T-cell (primary cell): ENCODE results near the gene COL23A1. TPM values are rescaled to one million over a fixed set of nuclear protein-coding genes. Genes with fewer than 3 reads are reported as not detected.

ENCODE experiments used
- ATAC-seq, 4 experiments: fragments of 200-7000 bp in 3 of 4; fragments of 150-1000 bp in 1 of 4; cut with Tn5 transposase; replicated peaks in 1 of 4; 1 replicate in 3 of 4; 2 replicates in 1 of 4; pipeline ENCODE4 v1.10.0; 2021; ENCODE audit warnings: moderate library complexity in 3 of 4, mild to moderate bottlenecking in 2 of 4, moderate number of reproducible peaks in 1 of 4
- CTCF ChIA-PET, 2 donors: fragments of 300-600 bp; sonication (Branson Sonifier 250); formaldehyde crosslinking; loops; one replicate each; lab custom pipeline; 2022; ENCODE audit warnings: antibody characterized with exemption in 2 of 2; lab: Charles Lee
- POLR2A ChIA-PET, 2 donors: fragments of 300-600 bp; sonication (Branson Sonifier 250); formaldehyde crosslinking; loops; one replicate each; lab custom pipeline; 2022; ENCODE audit warnings: antibody characterized with exemption in 2 of 2; lab: Charles Lee
- DNase-seq, 35 experiments: peaks; one replicate each; pipeline versions ENCODE4 v3.0.0 to v3.0.0-alpha.2; 2013 to 2023
- H3K27ac ChIP-seq: one replicate; pipeline ENCODE4 v1.5.1; 2013; ENCODE audit warnings: low read length
- H3K27me3 ChIP-seq, 2 experiments: replicated peaks in 1 of 2; 1 replicate in 1 of 2; 2 replicates in 1 of 2; pipeline versions ENCODE4 v1.6.1 to v1.7.0; 2013; ENCODE audit warnings: low read length in 1 of 2, mixed read lengths in 1 of 2; ENCODE audit not compliant: control insufficient read depth in 2 of 2, insufficient read depth in 2 of 2; ENCODE audit errors: extremely low read depth in 1 of 2
- H3K36me3 ChIP-seq, 2 donors: 1 replicate in 1 of 2; 2 replicates in 1 of 2; pipeline versions ENCODE4 v1.6.1 to v1.7.0; 2013; ENCODE audit warnings: low read length in 1 of 2; ENCODE audit not compliant: control insufficient read depth in 2 of 2, insufficient read depth in 1 of 2; ENCODE audit errors: extremely low read depth in 1 of 2
- H3K4me1 ChIP-seq, 2 experiments: 1 replicate in 1 of 2; 2 replicates in 1 of 2; pipeline versions ENCODE4 v1.6.1 to v1.7.0; 2013; ENCODE audit warnings: low read length in 2 of 2, mixed read lengths in 1 of 2; ENCODE audit not compliant: insufficient read depth in 2 of 2, control insufficient read depth in 1 of 2; ENCODE audit errors: extremely low read depth in 1 of 2
- H3K4me3 ChIP-seq, 2 donors: 1 replicate in 1 of 2; 2 replicates in 1 of 2; pipeline versions ENCODE4 v1.5.1 to v1.7.0; 2013; ENCODE audit warnings: mild to moderate bottlenecking in 2 of 2, low read length in 1 of 2, moderate library complexity in 1 of 2; ENCODE audit not compliant: control insufficient read depth in 1 of 2; ENCODE audit errors: extremely low read depth in 1 of 2
- H3K9me3 ChIP-seq: 2 replicates; pipeline ENCODE4 v1.7.0; 2013
- H3K27ac Mint-ChIP-seq, 2 donors: one replicate each; pipeline ENCODE4 v1.8.0; 2020 to 2021; ENCODE audit warnings: mild to moderate bottlenecking in 2 of 2, mixed read lengths in 2 of 2
- H3K27me3 Mint-ChIP-seq, 2 donors: one replicate each; pipeline ENCODE4 v1.8.0; 2021 to 2022; ENCODE audit warnings: mixed read lengths in 2 of 2
- H3K36me3 Mint-ChIP-seq: one replicate; pipeline ENCODE4 v1.8.0; 2021; ENCODE audit warnings: mixed read lengths
- H3K4me1 Mint-ChIP-seq, 3 donors: one replicate each; pipeline ENCODE4 v1.8.0; 2020 to 2022; ENCODE audit warnings: mixed read lengths in 3 of 3, mild to moderate bottlenecking in 1 of 3
- H3K4me3 Mint-ChIP-seq, 3 donors: one replicate each; pipeline ENCODE4 v1.8.0; 2020 to 2022; ENCODE audit warnings: mild to moderate bottlenecking in 3 of 3, mixed read lengths in 3 of 3, moderate library complexity in 3 of 3
- H3K9me3 Mint-ChIP-seq, 3 donors: one replicate each; pipeline ENCODE4 v1.8.0; 2020 to 2022; ENCODE audit warnings: mixed read lengths in 3 of 3
- WGBS: methylation state at CpG from one replicate; pipeline ENCODE4 v1.1.5; 2013; ENCODE audit warnings: missing lambda C conversion rate; ENCODE audit not compliant: insufficient coverage; 5-methylcytosine and 5-hydroxymethylcytosine counted together
- total RNA-seq, 35 experiments: library from RNA in 6 of 35; stranded (reverse) in 6 of 35; fragments of 120-200 nt in 1 of 35; gene quantifications; one replicate each; pipeline versions ENCODE4 v1.2.1 to v1.2.4 and lab custom pipeline; 2013 to 2026

The COL23A1 gene
- total RNA-seq, 5 donors from 2014 or later (not counting 1 experiment from before 2014, with no cell fraction given), result 0.07 to 0.13 TPM; not detected in 3

DNA sequence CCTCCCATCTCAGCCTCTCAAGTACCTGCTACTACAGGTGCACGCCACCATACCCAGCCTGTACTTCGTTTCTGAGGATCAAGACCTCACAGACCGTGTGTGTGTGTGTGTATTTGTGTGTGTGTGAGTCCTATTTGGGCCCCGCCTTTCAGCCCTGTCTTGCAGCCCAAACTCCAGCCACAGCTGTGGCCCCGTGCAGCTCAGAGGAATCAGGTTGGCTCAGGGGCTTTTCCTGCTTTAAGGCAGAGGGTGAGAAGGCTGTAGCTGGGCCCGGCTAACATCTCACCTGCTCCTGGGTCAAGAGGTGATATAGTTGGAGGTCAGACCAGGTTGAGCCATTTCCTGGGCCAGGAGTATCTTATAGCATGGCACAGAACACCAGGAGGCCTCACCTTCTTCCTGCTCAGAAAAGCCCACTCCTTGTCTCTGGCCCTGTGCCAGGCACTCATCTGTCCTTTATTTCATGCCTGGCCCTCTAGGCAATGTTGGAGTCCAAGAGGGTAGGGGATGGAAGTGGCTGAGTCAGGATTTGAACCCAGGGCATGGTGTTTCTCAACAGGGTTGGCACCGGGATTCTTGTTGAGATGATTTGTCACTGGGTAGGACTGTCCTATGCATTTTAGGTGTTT lies 356.0 kb downstream of the COL23A1 start:
- peaks cover 19 to 89% of the 10 kb centered on the region in 2 experiments for H3K4me1 ChIP-seq
- no peaks in the 10 kb centered on the region for H3K27me3 ChIP-seq
- H3K4me3 ChIP-seq, result no peak overlapping the region
- ChIA-PET POLR2A (no interaction called here), CTCF (interaction anchor here in 1 of 2 donors (0.6 to 1.2 kb wide), 3 partner anchors 13 to 1923 kb away, joined by 3 to 5 read pairs (median 4); no protein-coding TSS in a partner anchor)
- ATAC-seq (no peak), DNase-seq (no peak)
- peaks cover 56 to 69% (median 58%) of the 10 kb centered on the region in 3 donors for H3K4me1 Mint-ChIP-seq
- peaks cover 5 to 14% of the 10 kb centered on the region in 2 donors for H3K36me3 ChIP-seq
- no peaks in the 10 kb centered on the region for H3K9me3 ChIP-seq
- peaks cover 18% of the 10 kb centered on the region for H3K36me3 Mint-ChIP-seq
- peak overlapping the region in 1 of 3 donors; percentile 41 for H3K4me3 Mint-ChIP-seq
- no peaks in the 10 kb centered on the region for H3K9me3 Mint-ChIP-seq
- H3K27ac ChIP-seq, result no peak overlapping the region
- 82% methylated on average over 5 of the region's 7 CpGs for WGBS
- H3K27me3 Mint-ChIP-seq, result no peaks in the 10 kb centered on the region
- H3K27ac Mint-ChIP-seq, result no peak overlapping the region

DNA sequence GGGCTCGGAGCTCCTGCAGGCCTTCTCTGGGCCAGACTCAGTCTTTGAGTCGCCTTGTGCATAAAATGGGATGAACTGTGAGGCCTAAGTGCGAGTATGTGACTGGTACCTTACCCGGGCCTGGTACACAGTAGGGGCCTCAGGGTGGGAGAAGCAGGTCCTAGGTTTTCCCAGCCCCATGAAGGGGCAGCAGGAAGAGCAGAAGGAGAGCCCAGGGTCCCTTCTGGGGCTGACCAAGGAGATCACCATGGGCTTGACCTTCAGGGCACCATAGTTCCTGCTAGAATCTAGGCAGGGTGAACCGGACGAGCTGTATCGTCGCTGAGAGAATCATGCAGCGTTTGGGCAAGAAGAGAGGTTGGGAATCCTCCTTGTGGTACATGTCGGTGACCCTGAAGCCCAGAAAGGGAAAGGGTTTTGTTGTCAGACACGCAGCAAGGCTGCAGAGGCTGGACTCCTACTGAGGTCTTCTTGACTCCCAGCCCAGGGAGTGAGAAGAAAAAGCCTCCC lies 357.2 kb downstream of the COL23A1 start:
- peak overlapping the region; percentile 86 to 92 for H3K27ac Mint-ChIP-seq
- H3K27ac ChIP-seq, result peak overlapping the region; percentile 88
- H3K36me3 ChIP-seq, result peaks cover 6 to 25% of the 10 kb centered on the region in 2 donors
- H3K9me3 ChIP-seq, result no peaks in the 10 kb centered on the region
- H3K36me3 Mint-ChIP-seq, result peaks cover 27% of the 10 kb centered on the region
- H3K4me3 ChIP-seq, result peak overlapping the region in 1 of 2 donors; percentile 91
- CTCF ChIA-PET, result no interaction called here
- peaks cover 57 to 69% (median 64%) of the 10 kb centered on the region in 3 donors for H3K4me1 Mint-ChIP-seq
- WGBS, result 63% methylated on average over 9 of the region's 11 CpGs
- ATAC-seq (peak in 1 of 4 experiments; percentile 32), DNase-seq (no peak)
- peaks cover 13 to 88% of the 10 kb centered on the region in 2 experiments for H3K4me1 ChIP-seq
- H3K9me3 Mint-ChIP-seq, result no peaks in the 10 kb centered on the region
- H3K4me3 Mint-ChIP-seq, result peak overlapping the region; percentile 69 to 77 (median 77)
- H3K27me3 ChIP-seq, result no peaks in the 10 kb centered on the region
- POLR2A ChIA-PET, result no interaction called here
- no peaks in the 10 kb centered on the region for H3K27me3 Mint-ChIP-seq

DNA sequence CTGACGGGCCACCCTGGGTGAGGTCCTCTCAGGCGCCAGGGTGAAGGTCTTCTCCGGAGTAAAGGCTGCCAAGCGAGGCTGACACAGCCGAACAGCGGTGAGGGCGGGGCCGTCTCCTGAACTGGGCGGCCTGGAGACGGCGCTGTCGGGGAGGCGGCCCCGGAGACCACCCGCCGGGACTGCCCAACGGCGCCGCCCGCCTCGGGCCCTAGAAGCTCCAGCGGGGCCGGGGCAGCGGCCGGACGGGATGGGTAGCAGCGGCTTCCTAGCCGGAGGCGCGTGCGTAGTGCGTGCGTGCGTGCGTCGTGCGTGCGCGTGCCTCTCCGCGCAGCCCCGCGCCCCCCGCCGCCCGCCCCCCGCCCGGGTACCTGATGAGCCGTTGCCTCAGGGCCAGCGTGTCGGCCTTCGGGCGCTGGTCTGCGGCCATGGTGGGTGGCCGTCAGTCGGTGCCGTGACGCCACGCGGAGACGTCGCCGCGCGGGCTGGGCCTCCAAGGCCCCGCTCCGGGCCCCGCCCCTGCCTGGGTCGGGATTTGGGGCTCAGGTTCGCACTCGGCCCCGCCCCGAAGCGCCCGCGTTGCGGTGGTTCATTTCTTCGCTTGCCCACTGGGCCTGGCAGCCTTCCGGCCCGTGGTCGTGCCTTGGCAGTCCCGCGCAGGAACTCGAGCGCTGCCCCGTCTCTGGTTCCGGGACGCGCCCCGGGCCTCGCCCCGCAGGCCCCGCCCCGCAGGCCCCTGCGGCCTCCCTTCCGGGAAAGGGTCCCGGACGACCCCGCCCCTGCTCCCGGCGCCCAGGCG lies 357.9 kb downstream of the COL23A1 start, which contains the start of gene PHYKPL:
Gene PHYKPL (minus strand): TSS at position 679 of the 796 bp plus-strand sequence. CDS start 252 bp downstream, at position 427.
- H3K36me3 ChIP-seq, result peaks cover 12 to 32% of the 10 kb centered on the region in 2 donors
- H3K4me3 Mint-ChIP-seq, result peak within 1 kb of the TSS; percentile 77 to 86 (median 81)
- CTCF ChIA-PET, result interaction anchor here in 1 of 2 donors (1.3 kb wide), 1 partner anchor 27 kb away, joined by 3 read pairs; no protein-coding TSS in a partner anchor
- H3K27me3 Mint-ChIP-seq, result no peaks in the 10 kb centered on the region
- peaks cover 61 to 69% (median 67%) of the 10 kb centered on the region in 3 donors for H3K4me1 Mint-ChIP-seq
- no peaks in the 10 kb centered on the region for H3K27me3 ChIP-seq
- H3K36me3 Mint-ChIP-seq, result peaks cover 33% of the 10 kb centered on the region
- H3K27ac ChIP-seq, result peak within 1 kb of the TSS; percentile 88
- DNase-seq, result peak; percentile 21 to 78 (median 56)
- peak; percentile 74 to 80 (median 78) for ATAC-seq
- peaks cover 13 to 86% of the 10 kb centered on the region in 2 experiments for H3K4me1 ChIP-seq
- H3K9me3 ChIP-seq, result no peaks in the 10 kb centered on the region
- peak within 1 kb of the TSS; percentile 91 for H3K4me3 ChIP-seq
- POLR2A ChIA-PET, result interaction anchor here in 1 of 2 donors (0.7 kb wide), 1 partner anchor 11 kb away, joined by 3 read pairs; no protein-coding TSS in a partner anchor
- H3K9me3 Mint-ChIP-seq, result no peaks in the 10 kb centered on the region
- peak within 1 kb of the TSS; percentile 92 to 93 for H3K27ac Mint-ChIP-seq
- under 1% methylated on average over 96 of the region's 102 CpGs for WGBS

DNA sequence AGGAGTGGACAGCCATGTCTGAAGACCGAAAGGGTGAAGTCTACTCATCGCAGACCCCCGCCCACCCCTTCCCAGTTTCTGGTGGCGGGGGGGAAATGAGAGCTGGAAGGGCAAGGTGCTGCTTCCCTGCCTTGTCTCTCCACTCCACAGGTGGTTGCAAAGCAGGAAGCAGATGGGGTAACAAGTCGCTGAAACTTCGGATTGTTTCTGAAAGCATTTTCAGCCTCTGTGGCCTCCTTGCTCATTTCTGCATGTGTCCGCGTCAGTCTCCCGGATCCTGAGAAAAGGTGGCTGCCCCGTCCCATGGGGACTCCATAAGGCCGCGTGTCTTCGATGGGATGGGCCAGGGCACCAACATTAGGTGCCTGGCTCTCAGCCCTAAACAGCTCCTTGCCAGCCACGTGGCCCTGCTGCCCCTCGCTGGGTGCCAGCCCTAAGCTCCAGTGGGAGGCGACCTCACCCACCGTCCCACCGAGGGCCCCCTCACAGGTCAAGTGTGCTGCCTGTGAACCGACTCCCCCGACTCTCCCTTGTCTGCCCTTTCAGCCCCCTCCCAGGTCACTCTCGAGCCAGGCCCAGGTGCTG lies 358.6 kb downstream of the COL23A1 start:
- Mint-ChIP-seq H3K36me3 (peaks cover 40% of the 10 kb centered on the region), H3K9me3 (no peaks in the 10 kb centered on the region), H3K27me3 (no peaks in the 10 kb centered on the region), H3K27ac (peak overlapping the region; percentile 72 to 79), H3K4me1 (peaks cover 63 to 70% (median 67%) of the 10 kb centered on the region in 3 donors), H3K4me3 (peak overlapping the region; percentile 77 to 86 (median 81))
- Histone ChIP-seq H3K27ac (peak overlapping the region; percentile 79), H3K9me3 (no peaks in the 10 kb centered on the region), H3K27me3 (no peaks in the 10 kb centered on the region), H3K36me3 (peaks cover 13 to 37% of the 10 kb centered on the region in 2 donors), H3K4me1 (peaks cover 13 to 85% of the 10 kb centered on the region in 2 experiments), H3K4me3 (peak overlapping the region; percentile 91)
- ATAC-seq (peak in 1 of 4 experiments; percentile 2), DNase-seq (no peak)
- ChIA-PET POLR2A (interaction anchor here in 1 of 2 donors (0.7 kb wide), 1 partner anchor 10 kb away, joined by 3 read pairs; no protein-coding TSS in a partner anchor), CTCF (interaction anchor here (0.5 to 1.3 kb wide), 2 partner anchors 26 to 78 kb away, joined by 3 to 5 read pairs; partner anchors contain the start of gene NHP2 (in 1 of the 2))
- WGBS, result 16% methylated on average over 15 of the region's 21 CpGs

DNA sequence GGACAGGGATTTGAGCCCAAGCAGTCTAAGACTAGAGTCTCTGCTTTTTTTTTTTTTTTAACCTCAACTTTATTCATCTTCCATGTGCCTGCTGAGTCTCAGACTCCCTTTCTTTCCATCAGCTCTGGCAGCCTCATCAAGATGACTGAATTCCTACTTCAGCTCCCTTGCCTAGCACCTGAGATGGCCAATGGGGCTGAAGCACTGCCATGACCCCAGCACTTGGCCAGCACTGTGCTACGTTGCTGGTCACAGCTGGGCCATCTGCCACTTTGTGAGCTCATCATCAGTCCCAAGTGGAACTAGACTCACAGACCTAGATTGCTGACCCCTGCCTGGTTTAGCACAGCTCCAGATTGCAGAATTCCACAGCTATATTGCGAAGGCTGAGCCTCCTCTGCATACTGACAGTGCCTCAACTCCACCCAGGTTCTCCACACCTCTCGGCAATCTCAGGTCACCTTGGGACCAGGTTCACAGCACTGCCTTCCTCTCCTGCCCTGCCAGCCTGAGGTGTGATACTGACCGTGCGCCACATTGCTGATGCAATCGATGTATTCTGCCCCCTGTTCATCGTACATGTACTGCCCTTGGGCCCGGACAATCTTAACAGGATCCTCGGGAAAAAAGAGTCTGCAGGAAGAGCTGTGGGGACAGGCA lies 359.2 kb downstream of the COL23A1 start:
- no peaks in the 10 kb centered on the region for H3K9me3 Mint-ChIP-seq
- H3K27ac ChIP-seq, result peak overlapping the region; percentile 79
- no peaks in the 10 kb centered on the region for H3K27me3 Mint-ChIP-seq
- H3K36me3 ChIP-seq, result peaks cover 13 to 42% of the 10 kb centered on the region in 2 donors
- peak overlapping the region; percentile 77 to 86 (median 81) for H3K4me3 Mint-ChIP-seq
- H3K36me3 Mint-ChIP-seq, result peaks cover 43% of the 10 kb centered on the region
- ChIA-PET CTCF (interaction anchor here (0.5 to 1.3 kb wide), 2 partner anchors 25 to 77 kb away, joined by 3 to 5 read pairs; partner anchors contain the start of gene NHP2 (in 1 of the 2)), POLR2A (interaction anchor here in 1 of 2 donors (0.7 kb wide), 1 partner anchor 9 kb away, joined by 3 read pairs; no protein-coding TSS in a partner anchor)
- H3K27me3 ChIP-seq, result no peaks in the 10 kb centered on the region
- no peak for DNase-seq
- H3K9me3 ChIP-seq, result no peaks in the 10 kb centered on the region
- 64% methylated on average over 8 of the region's 9 CpGs for WGBS
- H3K4me1 ChIP-seq, result peaks cover 13 to 79% of the 10 kb centered on the region in 2 experiments
- peak overlapping the region in 1 of 2 donors; percentile 91 for H3K4me3 ChIP-seq
- ATAC-seq, result no peak
- peak overlapping the region; percentile 72 to 79 for H3K27ac Mint-ChIP-seq
- H3K4me1 Mint-ChIP-seq, result peaks cover 62 to 71% (median 68%) of the 10 kb centered on the region in 3 donors
